ENCODE results near the gene GSTM3.
"Not testable (repeated sequence)": the region's sequence is repeated elsewhere in the genome, so short reads cannot be mapped to it uniquely, and the experiment has no call there.

The GSTM3 gene

DNA sequence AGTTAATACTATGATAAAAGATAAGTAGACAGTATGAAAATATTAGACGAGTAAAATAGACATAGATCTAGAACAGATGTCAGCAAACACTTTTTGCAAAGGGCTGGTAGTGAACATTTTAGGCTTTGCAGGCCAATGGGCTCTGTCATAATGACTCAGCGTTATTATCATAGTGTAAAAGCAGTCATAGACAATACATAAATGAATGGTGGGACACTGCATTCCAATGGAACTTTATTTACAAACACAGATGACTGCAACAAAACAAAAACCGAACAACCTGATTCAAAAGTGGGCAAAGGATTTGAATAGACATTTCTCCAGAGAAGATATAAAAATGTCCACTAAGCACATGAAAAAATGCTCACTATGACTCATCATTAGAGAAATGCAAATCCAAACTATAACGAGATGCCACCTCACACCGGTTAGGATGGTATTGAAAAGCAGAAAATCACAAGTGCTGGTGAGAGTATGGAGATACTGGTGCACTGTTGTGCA, 21.5 kb downstream of the GSTM3 start:
- no peak overlapping the region for H3K4me3 Mint-ChIP-seq
- DNase-seq (no peak), ATAC-seq (replicated peaks) (peak; percentile 36 to 42)
- peaks cover 5 to 10% of the 10 kb centered on the region in 2 donors for H3K27me3 Mint-ChIP-seq
- H3K36me3 Mint-ChIP-seq = no peaks in the 10 kb centered on the region
- H3K4me1 Mint-ChIP-seq = peaks cover 2 to 8% of the 10 kb centered on the region in 2 donors
- peak overlapping the region; percentile 65 for H3K27ac Mint-ChIP-seq
- H3K9me3 Mint-ChIP-seq = no peaks in the 10 kb centered on the region

DNA sequence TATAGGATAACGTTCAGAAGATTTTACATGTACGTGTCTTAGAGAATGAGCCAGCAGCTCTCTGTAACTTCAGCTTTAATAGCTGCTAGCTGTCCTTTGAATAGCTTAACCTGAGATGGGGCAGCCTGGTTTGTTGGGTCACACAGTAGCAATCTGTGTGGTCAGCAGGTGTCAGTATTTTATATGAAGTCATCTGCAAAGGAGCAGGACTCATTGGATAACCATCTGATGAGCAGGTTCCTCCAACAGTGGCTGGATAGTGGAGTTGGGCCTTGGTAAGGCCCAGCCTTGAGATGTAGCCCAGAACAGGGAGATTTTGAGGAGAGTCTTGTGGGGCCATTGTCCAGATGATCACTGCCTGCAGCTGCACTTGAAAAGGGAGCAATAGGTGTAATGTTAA, 22.3 kb downstream of the GSTM3 start:
- DNase-seq (no peak), ATAC-seq (replicated peaks) (no peak)
- H3K4me3 Mint-ChIP-seq = no peak overlapping the region
- H3K9me3 Mint-ChIP-seq = no peaks in the 10 kb centered on the region
- no peak overlapping the region for H3K27ac Mint-ChIP-seq
- H3K36me3 Mint-ChIP-seq = no peaks in the 10 kb centered on the region
- H3K27me3 Mint-ChIP-seq = peaks cover 14 to 19% of the 10 kb centered on the region in 2 donors
- H3K4me1 Mint-ChIP-seq = peaks cover 2 to 8% of the 10 kb centered on the region in 2 donors

DNA sequence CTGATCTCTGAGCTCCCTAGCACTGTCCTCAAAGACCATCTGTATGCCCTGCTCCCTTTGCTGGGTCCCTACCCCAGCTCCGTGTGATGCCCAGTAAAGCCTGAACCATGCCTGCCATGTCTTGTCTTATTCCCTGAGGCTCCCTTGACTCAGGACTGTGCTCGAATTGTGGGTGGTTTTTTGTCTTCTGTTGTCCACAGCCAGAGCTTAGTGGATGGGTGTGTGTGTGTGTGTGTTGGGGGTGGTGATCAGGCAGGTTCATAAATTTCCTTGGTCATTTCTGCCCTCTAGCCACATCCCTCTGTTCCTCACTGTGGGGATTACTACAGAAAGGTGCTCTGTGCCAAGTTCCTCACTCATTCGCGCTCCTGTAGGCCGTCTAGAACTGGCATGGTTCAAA, 23.1 kb downstream of the GSTM3 start:
- no peak overlapping the region for H3K4me3 Mint-ChIP-seq
- ATAC-seq (replicated peaks) = no peak
- no peak for DNase-seq
- peaks cover 18 to 22% of the 10 kb centered on the region in 2 donors for H3K27me3 Mint-ChIP-seq
- no peak overlapping the region for H3K27ac Mint-ChIP-seq
- H3K36me3 Mint-ChIP-seq = no peaks in the 10 kb centered on the region
- H3K9me3 Mint-ChIP-seq = no peaks in the 10 kb centered on the region
- peaks cover 2 to 8% of the 10 kb centered on the region in 2 donors for H3K4me1 Mint-ChIP-seq

DNA sequence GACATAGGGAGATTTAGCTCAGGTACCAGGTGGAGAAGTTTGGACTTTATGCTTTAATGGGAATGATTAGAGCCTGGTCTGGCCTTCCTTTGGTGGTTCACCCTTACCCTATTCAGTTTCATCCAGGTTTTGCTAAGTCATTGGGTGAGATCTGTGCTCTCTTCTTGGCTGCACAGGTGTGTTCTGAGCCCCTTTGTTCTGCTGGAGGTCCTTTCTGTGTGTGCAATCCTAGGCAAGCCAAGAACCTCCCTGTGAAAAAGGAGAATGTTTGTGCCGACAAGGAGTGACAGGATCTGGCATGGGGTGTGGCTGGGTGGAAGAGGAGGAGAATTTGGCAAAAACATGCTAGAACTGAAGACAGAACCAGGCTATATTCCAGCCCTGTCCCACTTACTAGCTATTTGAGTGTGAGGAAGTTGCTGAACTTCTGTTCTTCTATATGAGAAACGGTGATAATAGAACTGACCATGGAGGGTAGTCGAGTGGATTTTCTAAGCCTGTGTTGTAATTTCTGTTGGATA, 24.2 kb downstream of the GSTM3 start:
- Mint-ChIP-seq H3K4me1 (peaks cover 5 to 18% of the 10 kb centered on the region in 2 donors), H3K4me3 (no peak overlapping the region), H3K36me3 (no peaks in the 10 kb centered on the region), H3K27ac (no peak overlapping the region), H3K9me3 (no peaks in the 10 kb centered on the region), H3K27me3 (peaks cover 28% of the 10 kb centered on the region in 2 donors)
- DNase-seq (no peak), ATAC-seq (replicated peaks) (no peak)

DNA sequence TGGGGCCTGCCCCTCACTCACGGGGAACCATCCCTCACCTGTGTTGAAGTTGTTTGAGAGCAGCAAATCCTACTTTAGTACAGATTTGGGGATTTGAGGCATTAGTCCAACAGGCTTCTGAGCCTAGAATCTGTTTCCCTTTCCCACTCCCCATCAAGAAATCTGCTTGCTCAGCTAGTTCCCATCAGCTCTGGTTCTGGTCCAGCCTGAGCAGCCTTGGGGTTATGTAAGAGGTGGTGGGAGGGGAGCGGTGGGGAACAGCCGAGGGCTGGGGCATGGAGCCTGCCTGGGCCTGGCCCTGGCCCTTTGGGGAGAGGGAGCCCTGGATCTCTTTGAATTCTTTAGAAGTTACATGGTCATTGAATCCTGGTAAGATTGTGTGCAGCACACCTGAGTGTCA, 24.7 kb downstream of the GSTM3 start:
- ATAC-seq (replicated peaks) = no peak
- DNase-seq = no peak
- Mint-ChIP-seq H3K4me3 (no peak overlapping the region), H3K27me3 (peaks cover 28 to 30% of the 10 kb centered on the region in 2 donors), H3K4me1 (peaks cover 5 to 21% of the 10 kb centered on the region in 2 donors), H3K36me3 (no peaks in the 10 kb centered on the region), H3K9me3 (no peaks in the 10 kb centered on the region), H3K27ac (no peak overlapping the region)

DNA sequence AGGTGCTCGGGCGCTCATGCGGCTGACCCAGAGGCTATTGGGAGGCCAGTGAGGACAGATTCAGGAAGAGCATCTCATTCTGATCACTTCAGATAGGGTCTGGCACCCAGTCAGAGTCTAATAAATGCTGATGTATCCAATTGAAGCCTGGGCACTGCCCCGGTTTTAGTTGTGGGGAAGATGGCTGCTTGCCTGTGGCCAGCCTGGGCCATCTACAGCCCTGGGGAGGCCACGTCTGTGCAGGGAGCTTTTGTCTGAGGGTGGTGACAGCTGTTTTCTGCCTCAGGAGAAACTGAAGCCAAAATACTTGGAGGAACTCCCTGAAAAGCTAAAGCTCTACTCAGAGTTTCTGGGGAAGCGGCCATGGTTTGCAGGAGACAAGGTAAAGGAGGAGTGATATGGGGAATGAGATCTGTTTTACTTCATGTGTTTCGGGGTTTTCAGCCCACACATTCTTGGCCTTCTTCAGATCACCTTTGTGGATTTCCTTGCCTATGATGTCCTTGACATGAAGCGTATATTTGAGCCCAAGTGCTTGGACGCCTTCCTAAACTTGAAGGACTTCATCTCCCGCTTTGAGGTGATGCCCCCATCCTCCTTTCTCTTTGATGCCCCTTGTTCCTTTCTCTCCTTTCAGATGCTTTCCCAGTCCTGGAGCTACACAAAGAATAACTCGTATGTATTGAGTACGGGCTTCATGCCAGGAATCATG, 26.0 kb downstream of the GSTM3 start:
- DNase-seq = no peak
- no peaks in the 10 kb centered on the region for H3K36me3 Mint-ChIP-seq
- H3K9me3 Mint-ChIP-seq = no peaks in the 10 kb centered on the region
- no peak for ATAC-seq (replicated peaks)
- H3K27me3 Mint-ChIP-seq = peaks cover 28 to 30% of the 10 kb centered on the region in 2 donors
- peaks cover 5 to 21% of the 10 kb centered on the region in 2 donors for H3K4me1 Mint-ChIP-seq
- no peak overlapping the region for H3K4me3 Mint-ChIP-seq
- H3K27ac Mint-ChIP-seq = no peak overlapping the region

DNA sequence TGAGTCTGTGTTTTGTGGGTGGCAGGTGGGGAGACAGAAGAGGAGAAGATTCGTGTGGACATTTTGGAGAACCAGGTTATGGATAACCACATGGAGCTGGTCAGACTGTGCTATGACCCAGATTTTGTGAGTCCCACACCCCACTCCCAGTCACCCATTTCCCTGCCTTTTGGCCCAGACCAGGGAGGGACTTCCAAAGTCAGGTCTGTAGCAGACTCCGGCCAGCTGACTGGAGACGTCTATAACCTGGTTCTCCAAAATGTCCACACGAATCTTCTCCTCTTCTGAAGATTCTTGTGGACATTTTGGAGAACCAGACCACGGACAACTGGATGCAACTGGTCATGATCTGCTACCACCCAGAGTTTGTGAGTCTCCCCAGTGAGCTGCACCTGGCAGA, 27.2 kb downstream of the GSTM3 start:
- H3K27ac Mint-ChIP-seq = no peak overlapping the region
- peaks cover 8% of the 10 kb centered on the region in 2 donors for H3K36me3 Mint-ChIP-seq
- H3K4me1 Mint-ChIP-seq = peaks cover 5 to 12% of the 10 kb centered on the region in 2 donors
- DNase-seq = no peak
- H3K27me3 Mint-ChIP-seq = peaks cover 28 to 30% of the 10 kb centered on the region in 2 donors
- H3K4me3 Mint-ChIP-seq = no peak overlapping the region
- no peak for ATAC-seq (replicated peaks)
- H3K9me3 Mint-ChIP-seq = peaks cover 5 to 6% of the 10 kb centered on the region in 2 donors

DNA sequence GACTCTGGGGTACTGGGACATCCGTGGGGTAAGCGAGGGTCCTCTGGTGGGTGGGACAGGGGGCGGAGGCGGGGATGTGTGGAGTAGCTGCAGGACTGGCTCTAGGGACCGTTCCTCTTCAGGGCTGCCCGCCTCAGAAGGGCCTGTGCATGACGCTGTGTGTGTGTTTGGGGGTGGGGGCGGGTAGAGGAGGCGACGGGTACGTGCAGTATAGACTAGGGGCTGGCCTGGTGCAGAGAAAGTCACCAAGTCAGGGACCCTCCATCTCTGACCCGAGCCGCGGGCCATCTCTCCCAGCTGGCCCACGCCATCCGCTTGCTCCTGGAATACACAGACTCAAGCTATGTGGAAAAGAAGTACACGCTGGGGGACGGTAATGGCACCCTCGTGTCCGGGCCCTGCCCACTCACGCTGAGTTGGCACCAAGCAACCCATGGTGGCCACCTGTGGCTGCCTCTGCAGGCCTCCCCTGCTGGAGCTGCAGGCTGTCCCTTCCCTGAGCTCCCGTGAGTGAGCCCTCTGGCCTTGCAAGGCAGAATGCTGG, 28.4 kb downstream of the GSTM3 start:
- H3K4me1 Mint-ChIP-seq = peaks cover 3 to 12% of the 10 kb centered on the region in 2 donors
- H3K27ac Mint-ChIP-seq = no peak overlapping the region
- peaks cover 5 to 12% of the 10 kb centered on the region in 2 donors for H3K9me3 Mint-ChIP-seq
- H3K36me3 Mint-ChIP-seq = peaks cover 13 to 16% of the 10 kb centered on the region in 2 donors
- ATAC-seq (replicated peaks) (peak; percentile 34 to 54), DNase-seq (no peak)
- H3K4me3 Mint-ChIP-seq = peak overlapping the region; percentile 46 to 75
- H3K27me3 Mint-ChIP-seq = peaks cover 21 to 30% of the 10 kb centered on the region in 2 donors

DNA sequence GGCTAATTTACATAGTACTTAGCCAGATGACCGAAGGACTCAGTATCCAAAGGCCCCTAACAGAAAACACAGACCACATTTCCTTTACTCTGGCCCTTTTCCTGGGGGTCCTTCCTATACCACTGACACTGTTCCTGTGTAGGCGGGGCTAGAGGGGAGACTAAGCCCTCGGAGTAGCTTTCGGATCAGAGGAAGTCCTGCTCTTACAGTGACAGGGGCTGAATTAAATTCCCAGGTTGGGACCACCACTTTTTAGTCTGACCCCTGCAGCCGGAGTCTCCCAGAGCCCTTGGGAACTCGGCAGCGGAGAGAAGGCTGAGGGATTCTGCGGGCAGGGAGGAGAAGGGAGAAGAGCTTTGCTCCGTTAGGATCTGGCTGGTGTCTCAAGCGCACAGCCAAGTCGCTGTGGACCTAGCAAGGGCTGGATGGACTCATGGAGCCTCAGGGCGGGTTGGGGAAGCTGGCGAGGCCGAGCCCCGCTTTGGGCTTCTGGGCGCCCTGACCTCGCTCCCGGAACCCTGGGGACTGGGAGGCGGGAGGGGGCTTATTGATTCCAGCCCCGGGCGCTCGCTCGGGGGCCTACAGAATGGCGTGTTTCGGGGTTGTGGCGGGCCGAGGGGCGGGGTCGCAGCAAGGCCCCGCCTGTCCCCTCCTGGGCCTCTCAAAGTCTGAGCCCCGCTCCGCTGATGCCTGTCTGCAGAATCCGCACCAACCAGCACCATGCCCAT, 29.1 kb downstream of the GSTM3 start, which contains the start of gene GSTM5:
Gene GSTM5, plus strand, starts transcription at position 659 of the 728 bp plus-strand sequence. Its CDS starts 62 bp downstream, at position 721.
- not testable (repeated sequence) for DNase-seq, H3K27ac Mint-ChIP-seq
- H3K36me3 Mint-ChIP-seq = peaks cover 13 to 16% of the 10 kb centered on the region in 2 donors
- peak; percentile 50 to 61 for ATAC-seq (replicated peaks)
- H3K4me1 Mint-ChIP-seq = peaks cover 3 to 12% of the 10 kb centered on the region in 2 donors
- peaks cover 20 to 30% of the 10 kb centered on the region in 2 donors for H3K27me3 Mint-ChIP-seq
- H3K4me3 Mint-ChIP-seq = peak within 1 kb of the TSS; percentile 46 to 75
- peaks cover 5 to 12% of the 10 kb centered on the region in 2 donors for H3K9me3 Mint-ChIP-seq

DNA sequence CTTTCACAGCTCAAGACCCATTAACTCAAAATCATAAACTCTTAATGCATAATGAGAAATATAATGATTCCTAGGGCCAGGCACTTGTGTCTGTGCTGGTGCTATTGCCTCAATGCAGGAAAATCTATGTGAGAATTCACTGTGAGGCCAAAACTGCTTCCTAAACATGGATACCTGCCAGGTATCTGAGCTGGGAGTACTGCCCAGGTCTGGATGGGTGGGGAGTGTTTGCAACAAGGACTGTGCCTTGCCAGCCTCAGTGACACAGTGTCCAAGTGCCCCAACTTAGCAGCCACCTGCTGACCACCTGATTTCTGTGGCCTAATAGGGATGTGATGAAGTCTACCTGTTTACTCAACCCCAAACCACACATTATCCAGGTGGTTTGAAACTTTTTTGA, 31.0 kb downstream of the GSTM3 start:
- DNase-seq; ATAC-seq (replicated peaks); H3K27ac Mint-ChIP-seq; H3K4me3 Mint-ChIP-seq: not testable (repeated sequence)
- Mint-ChIP-seq H3K4me1 (peaks cover 3 to 12% of the 10 kb centered on the region in 2 donors), H3K9me3 (peaks cover 5 to 12% of the 10 kb centered on the region in 2 donors), H3K27me3 (peaks cover 20 to 30% of the 10 kb centered on the region in 2 donors), H3K36me3 (peaks cover 13 to 16% of the 10 kb centered on the region in 2 donors)

DNA sequence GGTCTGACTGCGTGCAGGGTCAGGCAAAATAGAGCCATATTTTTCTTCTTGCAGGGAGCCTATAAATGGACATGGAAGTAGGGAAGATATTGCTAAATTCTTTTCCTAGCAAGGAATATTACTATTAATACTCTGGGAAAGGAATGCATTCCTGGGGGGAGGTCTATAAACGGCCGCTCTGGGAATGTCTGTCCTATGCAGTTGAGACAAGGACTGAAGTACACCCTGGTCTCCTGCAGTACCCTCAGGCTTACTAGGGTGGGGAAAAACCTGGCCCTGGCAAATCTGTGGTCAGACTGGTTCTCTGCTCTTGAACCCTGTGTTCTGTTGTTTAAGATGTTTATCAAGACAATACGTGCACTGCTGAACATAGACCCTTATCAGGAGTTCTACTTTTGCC, 31.9 kb downstream of the GSTM3 start:
- not testable (repeated sequence) for H3K27ac Mint-ChIP-seq; ATAC-seq (replicated peaks); DNase-seq; H3K4me3 Mint-ChIP-seq
- Mint-ChIP-seq H3K4me1 (peaks cover 3 to 12% of the 10 kb centered on the region in 2 donors), H3K36me3 (peaks cover 16 to 24% of the 10 kb centered on the region in 2 donors), H3K27me3 (peaks cover 20 to 26% of the 10 kb centered on the region in 2 donors), H3K9me3 (peaks cover 13 to 16% of the 10 kb centered on the region in 2 donors)

DNA sequence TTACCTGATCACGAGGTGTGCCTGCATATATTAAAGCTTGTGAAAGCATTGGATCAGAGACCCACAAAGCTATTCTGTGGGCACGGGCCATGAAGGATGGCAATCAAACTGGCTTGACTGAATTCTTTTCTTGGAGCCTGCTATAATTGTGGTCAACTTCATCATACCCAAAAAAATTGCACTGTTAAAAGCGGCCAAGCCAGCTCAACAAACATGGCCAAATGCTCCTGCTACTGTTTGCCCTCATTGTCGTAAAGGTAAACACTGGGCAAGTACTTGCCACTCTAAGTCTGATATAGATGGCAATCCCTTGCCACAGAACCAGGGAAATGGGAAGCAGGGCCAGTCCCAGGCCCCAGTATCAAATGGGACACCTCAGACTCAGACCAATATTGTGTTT, 35.4 kb downstream of the GSTM3 start:
- Mint-ChIP-seq H3K9me3 (peaks cover 14 to 23% of the 10 kb centered on the region in 2 donors), H3K27ac (no peak overlapping the region), H3K27me3 (peaks cover 5 to 6% of the 10 kb centered on the region in 2 donors), H3K4me1 (peaks cover 0 to 5% of the 10 kb centered on the region in 2 donors), H3K36me3 (peaks cover 19 to 30% of the 10 kb centered on the region in 2 donors), H3K4me3 (no peak overlapping the region)
- ATAC-seq (replicated peaks) (no peak), DNase-seq (no peak)

DNA sequence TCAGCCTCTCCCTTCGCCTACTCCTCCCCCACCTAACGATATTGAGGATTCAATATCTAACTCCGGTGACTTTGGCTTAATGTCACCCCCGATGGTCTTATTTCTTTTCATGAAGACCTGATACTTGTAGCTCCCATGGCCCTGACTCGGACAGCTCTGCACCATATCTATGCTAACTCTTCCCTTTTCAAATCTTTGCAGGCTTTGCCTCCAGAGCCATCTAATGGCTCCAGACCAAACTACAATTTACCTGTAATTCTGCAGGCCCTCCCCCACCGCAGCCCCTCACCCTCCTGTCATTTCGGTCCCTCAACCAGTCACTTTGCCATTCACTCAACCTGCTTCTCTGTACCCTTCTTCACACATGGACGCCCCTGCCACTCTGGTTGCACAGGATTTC, 36.7 kb downstream of the GSTM3 start:
- H3K36me3 Mint-ChIP-seq = peaks cover 15 to 25% of the 10 kb centered on the region in 2 donors
- ATAC-seq (replicated peaks) (no peak), DNase-seq (no peak)
- peaks cover 9 to 20% of the 10 kb centered on the region in 2 donors for H3K9me3 Mint-ChIP-seq
- peaks cover 0 to 5% of the 10 kb centered on the region in 2 donors for H3K4me1 Mint-ChIP-seq
- H3K4me3 Mint-ChIP-seq = no peak overlapping the region
- H3K27ac Mint-ChIP-seq = no peak overlapping the region
- H3K27me3 Mint-ChIP-seq = peaks cover 5 to 6% of the 10 kb centered on the region in 2 donors

DNA sequence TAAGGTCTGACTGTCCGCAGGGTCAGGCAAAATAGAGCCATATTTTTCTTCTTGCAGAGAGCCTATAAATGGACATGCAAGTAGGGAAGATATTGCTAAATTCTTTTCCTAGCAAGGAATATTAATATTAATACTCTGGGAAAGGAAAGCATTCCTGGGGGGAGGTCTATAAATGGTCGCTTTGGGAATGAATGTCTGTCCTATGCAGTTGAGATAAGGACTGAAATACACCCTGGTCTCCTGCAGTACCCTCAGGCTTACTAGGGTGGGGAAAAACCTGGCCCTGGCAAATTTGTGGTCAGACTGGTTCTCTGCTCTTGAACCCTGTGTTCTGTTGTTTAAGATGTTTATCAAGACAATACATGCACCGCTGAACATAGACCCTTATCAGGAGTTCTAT, 37.9 kb downstream of the GSTM3 start:
- H3K27ac Mint-ChIP-seq; DNase-seq; H3K4me1 Mint-ChIP-seq; ATAC-seq (replicated peaks); H3K4me3 Mint-ChIP-seq; H3K27me3 Mint-ChIP-seq: not testable (repeated sequence)
- Mint-ChIP-seq H3K9me3 (peaks cover 8 to 12% of the 10 kb centered on the region in 2 donors), H3K36me3 (peaks cover 8 to 15% of the 10 kb centered on the region in 2 donors)
